Measurements from ENCODE around the gene CDH23. TPM values are rescaled to one million over a fixed set of nuclear protein-coding genes. Genes with fewer than 3 reads are reported as not detected.

Gene CDH23
- total RNA-seq, 2 donors from 2014 or later: 3.9 to 4.4 TPM

- no peak for TF ChIP-seq CTCF (IDR thresholded peaks at IDR 0.05)
- Histone ChIP-seq H3K27me3 (no peaks in the 10 kb centered on the region), H3K4me1 (no peaks in the 10 kb centered on the region), H3K4me3 (no peak overlapping the region), H3K9me3 (no peaks in the 10 kb centered on the region), H3K27ac (no peak overlapping the region), H3K36me3 (no peaks in the 10 kb centered on the region)
- no peak for DNase-seq (ENCODE audit: low spot score)
Observed at GRCh38 chr10:71564194-71564820, 167.6 kb downstream of the CDH23 start.

GRCh38 chr10:71565284-71566000, 168.7 kb downstream of the CDH23 start:
- H3K27ac ChIP-seq: no peak overlapping the region
- DNase-seq (ENCODE audit: low spot score): no peak
- no peaks in the 10 kb centered on the region for H3K4me1 ChIP-seq
- H3K4me3 ChIP-seq: no peak overlapping the region
- no peaks in the 10 kb centered on the region for H3K27me3 ChIP-seq
- TF ChIP-seq CTCF (IDR thresholded peaks at IDR 0.05): no peak
- H3K36me3 ChIP-seq: no peaks in the 10 kb centered on the region
- H3K9me3 ChIP-seq: no peaks in the 10 kb centered on the region

GRCh38 chr10:71567006-71567405, 170.3 kb downstream of the CDH23 start:
- TF ChIP-seq CTCF (IDR thresholded peaks at IDR 0.05): no peak
- no peaks in the 10 kb centered on the region for H3K9me3 ChIP-seq
- no peak overlapping the region for H3K27ac ChIP-seq
- H3K27me3 ChIP-seq: no peaks in the 10 kb centered on the region
- DNase-seq (ENCODE audit: low spot score): no peak
- H3K36me3 ChIP-seq: no peaks in the 10 kb centered on the region
- no peaks in the 10 kb centered on the region for H3K4me1 ChIP-seq
- H3K4me3 ChIP-seq: no peak overlapping the region

- no peak for TF ChIP-seq CTCF (IDR thresholded peaks at IDR 0.05)
- H3K4me1 ChIP-seq: no peaks in the 10 kb centered on the region
- no peak overlapping the region for H3K27ac ChIP-seq
Observed at GRCh38 chr10:71568896-71569492, 172.3 kb downstream of the CDH23 start.

GRCh38 chr10:71569775-71570588, 173.3 kb downstream of the CDH23 start:
- peak; percentile 85 for DNase-seq (ENCODE audit: low spot score)
- Histone ChIP-seq H3K4me3 (no peak overlapping the region), H3K4me1 (no peaks in the 10 kb centered on the region), H3K9me3 (no peaks in the 10 kb centered on the region), H3K27ac (no peak overlapping the region), H3K27me3 (no peaks in the 10 kb centered on the region), H3K36me3 (no peaks in the 10 kb centered on the region)
- peak; percentile 62 to 93 for TF ChIP-seq CTCF (IDR thresholded peaks at IDR 0.05)

More at GRCh38 chr10:71568896-71569492, 172.3 kb downstream of the CDH23 start:
- H3K4me3 ChIP-seq: no peak overlapping the region
- H3K27me3 ChIP-seq: no peaks in the 10 kb centered on the region
- H3K9me3 ChIP-seq: no peaks in the 10 kb centered on the region
- DNase-seq (ENCODE audit: low spot score): no peak
- no peaks in the 10 kb centered on the region for H3K36me3 ChIP-seq

All from right atrium auricular region (tissue), 2 donors.